Hematopoietic multipotent progenitor cell treated with erythropoietin and hydrocortisone succinate and interleukin-3 and kit ligand, for 8 days (in vitro differentiated cells): Measurements from ENCODE around the gene FGF3.

ENCODE experiments used
- DNase-seq: peaks from one replicate; pipeline ENCODE4 v3.0.0-alpha.2; 2015

FGF3 gene

DNA sequence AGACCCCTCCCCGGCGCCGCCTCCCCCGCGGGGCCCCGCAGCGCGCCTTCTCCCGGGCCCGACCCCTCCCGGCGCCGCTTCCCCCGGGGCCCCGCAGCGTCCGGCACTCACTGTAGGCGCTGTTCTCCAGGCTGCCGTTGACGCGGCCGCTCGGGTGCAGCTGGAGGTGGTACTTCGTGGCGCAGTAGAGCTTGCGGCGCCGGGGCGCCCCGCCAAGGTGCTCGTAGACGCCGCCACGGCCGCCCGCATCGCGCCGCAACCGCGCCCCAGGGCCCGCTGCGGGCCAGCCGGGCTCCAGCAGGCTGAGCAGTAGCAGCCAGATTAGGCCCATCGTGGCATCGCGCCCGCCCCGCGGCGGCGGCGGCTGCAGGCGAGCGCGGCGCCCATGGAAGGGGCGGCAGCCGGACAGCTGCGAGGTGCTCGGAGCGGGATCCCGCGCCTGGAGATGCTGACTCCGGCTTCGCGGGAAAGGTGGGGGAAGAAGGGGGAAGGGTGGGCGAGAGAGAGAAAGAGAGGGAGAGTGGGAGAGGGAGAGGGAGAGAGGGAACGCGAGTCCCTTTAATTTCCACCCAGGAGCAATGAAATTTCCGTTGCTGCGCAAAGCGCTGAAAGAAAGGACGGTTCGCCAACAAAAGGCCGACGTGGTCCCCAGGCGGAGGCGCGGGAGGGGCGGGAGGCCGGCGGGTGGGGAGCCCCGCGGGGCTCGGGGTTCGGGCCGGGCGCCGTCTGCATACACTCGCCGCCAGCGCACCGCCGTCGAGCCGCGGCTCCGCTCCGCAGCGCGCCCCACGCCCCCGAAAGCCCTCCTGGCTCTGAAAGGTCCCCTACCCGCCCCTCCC is at the start of gene FGF3:
Gene FGF3 (minus strand): TSS at position 814 of the 839 bp plus-strand sequence. CDS start 483 bp downstream, at position 331.
- DNase-seq, result no peak

DNA sequence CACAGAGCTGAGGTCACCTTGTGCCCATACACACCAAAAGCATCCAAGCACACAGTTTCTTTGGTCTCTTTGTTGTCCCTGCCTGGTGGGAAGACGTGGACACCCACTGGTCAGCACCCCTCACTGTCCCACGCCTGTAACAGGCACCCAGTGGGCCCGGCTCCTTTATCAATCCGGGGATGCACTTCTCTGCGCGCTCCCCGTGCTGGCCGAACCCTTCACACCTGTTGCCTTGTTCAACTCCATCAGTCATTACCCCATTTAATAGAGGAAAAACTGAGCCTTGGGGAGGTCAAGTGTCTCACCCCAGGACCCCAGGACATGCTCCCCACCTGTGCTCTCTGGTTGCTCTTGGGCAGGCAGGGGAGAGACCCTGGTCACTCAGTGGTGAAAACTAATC is 49.7 kb upstream of the FGF3 start:
- DNase-seq, result no peak

DNA sequence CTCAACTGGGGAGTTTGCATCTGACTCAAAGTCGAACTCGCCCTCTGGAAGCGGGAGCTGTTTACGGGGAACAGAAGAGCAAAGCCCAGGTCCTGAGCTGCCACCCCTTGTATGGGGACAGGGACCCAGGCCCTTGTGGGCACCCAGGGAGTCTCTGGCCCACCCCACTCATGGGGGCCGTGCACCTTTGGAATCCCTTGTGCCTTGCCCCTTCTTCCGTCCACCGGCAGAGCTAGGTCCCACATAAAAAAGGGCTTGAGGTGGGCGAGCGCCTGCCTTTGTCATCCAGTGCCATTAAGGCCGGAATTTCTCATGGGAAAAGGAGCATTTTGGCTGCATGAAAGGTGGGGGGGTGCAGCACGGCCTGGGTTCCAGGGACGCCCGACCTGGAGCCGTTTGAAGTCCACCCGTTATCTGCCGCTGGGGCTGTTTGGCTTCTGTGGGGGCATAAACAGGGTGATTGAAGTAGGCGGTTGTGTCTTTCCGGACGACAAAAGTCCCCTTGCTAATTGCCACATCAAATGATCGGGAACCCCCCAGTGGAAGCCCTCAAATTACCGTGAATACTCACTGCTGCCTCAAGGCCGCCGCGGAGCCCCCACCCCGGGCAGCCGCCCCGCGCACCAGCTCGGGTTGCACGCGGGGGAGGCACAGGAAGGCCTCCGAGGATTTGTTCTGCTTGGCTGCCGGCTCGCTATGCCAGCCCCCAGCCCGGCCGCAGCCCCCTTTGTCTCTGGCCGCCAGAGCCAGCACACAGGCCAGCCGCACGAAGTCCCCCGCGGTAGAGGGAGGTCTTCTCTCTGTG is 49.0 kb upstream of the FGF3 start:
- no peak for DNase-seq

GRCh38 chr11:69867076-69868005 is 48.1 kb upstream of the FGF3 start:
- no peak for DNase-seq

GRCh38 chr11:69866648-69867047 is 47.4 kb upstream of the FGF3 start:
- no peak for DNase-seq

GRCh38 chr11:69865707-69866106 is 46.5 kb upstream of the FGF3 start:
- no peak for DNase-seq

- no peak for DNase-seq
These were observed 45.8 kb upstream of the FGF3 start for GRCh38 chr11:69864686-69865661.

GRCh38 chr11:69863544-69864200 is 44.5 kb upstream of the FGF3 start:
- no peak for DNase-seq

DNA sequence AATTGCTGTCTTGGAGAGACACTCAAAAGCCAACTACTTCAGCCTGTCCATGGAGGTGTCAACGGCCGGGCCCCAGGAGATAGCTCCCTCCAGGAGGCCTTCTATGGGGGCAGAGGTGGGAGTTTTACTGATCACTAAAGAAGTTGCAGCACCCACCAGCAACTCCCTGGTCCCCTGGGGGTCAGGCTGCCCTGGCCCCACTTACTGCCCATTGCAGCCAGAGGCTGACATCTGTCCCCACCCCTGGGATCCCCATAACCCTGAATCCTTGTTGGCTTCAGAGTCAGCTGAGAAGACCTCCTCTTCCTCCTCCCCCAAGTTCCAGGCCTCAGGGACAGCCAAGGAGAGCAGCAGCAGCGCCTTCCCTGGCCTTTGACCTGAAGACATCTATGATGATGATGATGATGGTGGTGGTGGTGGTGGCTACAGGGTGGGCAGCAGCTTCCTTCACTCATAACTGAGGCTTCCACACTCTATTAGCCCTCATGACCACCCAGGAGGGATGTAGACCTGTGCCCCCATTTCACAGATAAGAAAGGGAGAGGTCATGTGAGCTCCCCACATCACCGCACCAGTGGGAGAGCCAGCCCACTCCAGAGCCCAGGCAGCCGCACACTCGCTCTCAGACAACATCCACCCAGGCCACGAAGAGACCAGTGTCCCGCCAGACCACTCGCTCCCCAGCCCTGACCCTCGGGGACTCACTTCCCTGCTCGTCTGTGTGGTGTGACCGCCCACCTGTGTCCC is 43.8 kb upstream of the FGF3 start:
- DNase-seq, result no peak

- DNase-seq, result no peak
These were observed 43.1 kb upstream of the FGF3 start for GRCh38 chr11:69862331-69862771.

DNA sequence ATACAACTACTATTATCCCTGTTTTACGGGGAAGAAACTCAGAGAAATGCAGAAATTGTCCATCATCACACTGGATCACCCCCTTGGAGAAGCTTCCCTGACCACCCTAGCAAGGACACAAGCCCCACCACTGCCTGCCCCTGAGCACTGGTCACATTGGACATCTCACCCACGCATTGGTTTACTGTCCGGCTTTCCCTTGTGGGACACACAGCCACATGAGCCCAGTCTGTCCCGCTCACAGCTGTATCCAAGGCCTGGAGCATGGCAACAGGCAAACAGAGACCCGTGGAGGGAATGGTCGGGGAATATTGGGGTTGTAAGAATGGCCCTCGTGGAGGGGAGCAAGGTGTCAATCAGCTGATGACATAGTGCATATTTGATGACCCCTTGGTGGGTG is 42.7 kb upstream of the FGF3 start:
- DNase-seq, result no peak

DNA sequence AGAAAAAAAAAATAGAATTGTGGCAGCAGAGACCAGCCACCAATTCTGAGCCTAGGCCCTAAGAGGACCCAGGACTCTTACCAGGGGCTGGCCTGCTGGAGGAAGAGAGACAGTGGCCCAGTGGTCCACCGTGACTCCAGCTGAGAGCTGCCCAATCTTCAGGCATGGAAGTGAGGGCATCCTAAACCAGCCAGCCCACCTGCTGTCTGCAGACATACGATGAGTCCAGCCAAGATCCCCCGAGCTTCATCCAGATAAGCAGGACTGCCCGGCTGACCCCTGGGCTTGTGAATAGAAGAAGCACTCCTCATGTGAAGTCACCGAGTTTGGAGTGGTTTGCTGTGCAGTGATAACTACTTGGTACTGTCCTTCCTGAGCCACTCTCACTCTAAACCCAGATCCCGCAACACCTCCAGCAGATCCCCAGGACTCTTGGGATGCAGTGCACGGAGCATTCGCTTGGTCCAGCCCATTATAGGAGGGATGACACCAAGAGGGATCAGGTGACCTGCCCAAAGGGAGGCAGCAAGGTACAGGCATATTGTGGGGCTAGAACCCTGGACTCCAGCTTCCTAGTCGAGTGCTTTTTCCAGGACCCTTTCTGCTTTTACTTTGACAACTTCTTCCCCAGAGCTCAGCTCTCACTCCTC is 41.7 kb upstream of the FGF3 start:
- no peak for DNase-seq

GRCh38 chr11:69860244-69860643 is 41.0 kb upstream of the FGF3 start:
- DNase-seq, result no peak

GRCh38 chr11:69859275-69859934 is 40.2 kb upstream of the FGF3 start:
- no peak for DNase-seq

GRCh38 chr11:69855421-69855820 is 36.2 kb upstream of the FGF3 start:
- no peak for DNase-seq

GRCh38 chr11:69854713-69855112 is 35.5 kb upstream of the FGF3 start:
- DNase-seq, result no peak

DNA sequence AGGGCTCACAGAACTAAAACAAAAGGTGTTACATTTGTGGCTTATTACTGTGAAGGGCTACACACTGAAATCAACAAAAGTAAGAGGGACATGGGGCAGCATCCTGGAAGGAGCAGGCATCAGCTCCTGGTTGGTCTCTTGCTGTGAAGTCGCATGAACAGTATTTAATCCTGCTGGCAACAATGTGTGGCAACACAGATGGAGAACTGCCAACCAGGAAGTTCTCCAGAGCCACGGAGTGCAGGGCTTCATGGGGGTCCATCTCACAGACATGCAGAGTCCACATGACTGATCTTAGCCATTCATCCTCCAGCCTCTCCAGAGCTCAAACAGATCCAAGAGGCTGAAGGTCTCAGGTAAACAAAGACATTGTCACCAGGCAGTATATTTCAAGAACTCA is 32.8 kb upstream of the FGF3 start:
- DNase-seq, result no peak

DNA sequence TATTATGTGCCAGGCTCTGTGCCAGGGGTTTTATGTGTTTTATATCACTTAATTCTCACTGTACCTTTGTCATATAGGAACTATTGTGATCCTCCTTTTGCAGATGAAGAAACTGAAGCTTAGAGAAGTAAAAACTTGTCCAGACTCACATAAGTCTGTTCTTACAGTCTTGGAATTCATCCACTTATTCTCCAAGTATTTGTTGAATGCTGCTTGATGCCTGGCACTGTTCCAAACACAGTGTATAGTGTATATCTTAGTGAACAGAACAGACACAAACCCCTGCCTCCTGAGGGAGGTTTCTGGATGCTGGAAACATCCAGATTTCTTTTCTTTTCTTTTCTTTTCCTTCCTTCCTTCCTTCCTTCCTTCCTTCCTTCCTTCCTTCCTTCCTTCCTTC is 29.0 kb upstream of the FGF3 start:
- no peak for DNase-seq

GRCh38 chr11:69844396-69844795 is 25.2 kb upstream of the FGF3 start:
- no peak for DNase-seq
